Ascending aorta (tissue), 2 donors: ENCODE data around the gene CTIF. TPM values are rescaled to one million over a fixed set of nuclear protein-coding genes. Genes with fewer than 3 reads are reported as not detected.

Experiments used
- DNase-seq, 2 donors: peaks; one replicate each; pipeline ENCODE4 v3.0.0-alpha.2; 2019; ENCODE audit warnings: low spot score in 2 of 2
- H3K27ac ChIP-seq, 2 donors: fragments of 200-600 bp; sonication (generic); one replicate each; pipeline ENCODE4 v1.5.1; 2016 to 2017; ENCODE audit warnings: mild to moderate bottlenecking in 1 of 2
- H3K27me3 ChIP-seq: fragments of 200-600 bp; sonication (generic); one replicate; pipeline ENCODE4 v1.5.1; 2017
- H3K36me3 ChIP-seq, 2 donors: fragments of 200-600 bp; sonication (generic); one replicate each; pipeline ENCODE4 v1.5.1; 2016
- H3K4me1 ChIP-seq, 2 donors: fragments of 200-600 bp; sonication (generic); one replicate each; pipeline ENCODE4 v1.5.1; 2016 to 2017; ENCODE audit warnings: mild to moderate bottlenecking in 1 of 2
- H3K4me3 ChIP-seq, 2 donors: fragments of 200-600 bp; sonication (generic); one replicate each; pipeline ENCODE4 v1.5.1; 2016 to 2017; ENCODE audit warnings: mild to moderate bottlenecking in 1 of 2
- H3K9me3 ChIP-seq, 2 donors: fragments of 200-600 bp; sonication (generic); one replicate each; pipeline ENCODE4 v1.5.1; 2016
- intact Hi-C: fragments of 100-400 bp; cut with DNase I; formaldehyde crosslinking; loops from one replicate; pipeline ENCODE4 v1.15.1; 2023
- total RNA-seq: library from RNA; depleted of rRNA; stranded (reverse); fragments of >200 nt; gene quantifications from one replicate; pipeline ENCODE4 v1.1.0, GENCODE V29; 2016
- TF ChIP-seq, protein P1 (sequence below), 3 experiments: fragments of 200-600 bp in 2 of 3; fragments of 450-650 bp in 1 of 3; sonication (generic) in 2 of 3; IDR thresholded peaks; one replicate each; pipeline ENCODE4 v1.5.1; 2016 to 2019; ENCODE audit warnings: antibody characterized with exemption in 3 of 3, mild to moderate bottlenecking in 1 of 3, moderate library complexity in 1 of 3

The CTIF gene
- total RNA-seq, 1 donor from 2014 or later: 55.3 TPM

DNA sequence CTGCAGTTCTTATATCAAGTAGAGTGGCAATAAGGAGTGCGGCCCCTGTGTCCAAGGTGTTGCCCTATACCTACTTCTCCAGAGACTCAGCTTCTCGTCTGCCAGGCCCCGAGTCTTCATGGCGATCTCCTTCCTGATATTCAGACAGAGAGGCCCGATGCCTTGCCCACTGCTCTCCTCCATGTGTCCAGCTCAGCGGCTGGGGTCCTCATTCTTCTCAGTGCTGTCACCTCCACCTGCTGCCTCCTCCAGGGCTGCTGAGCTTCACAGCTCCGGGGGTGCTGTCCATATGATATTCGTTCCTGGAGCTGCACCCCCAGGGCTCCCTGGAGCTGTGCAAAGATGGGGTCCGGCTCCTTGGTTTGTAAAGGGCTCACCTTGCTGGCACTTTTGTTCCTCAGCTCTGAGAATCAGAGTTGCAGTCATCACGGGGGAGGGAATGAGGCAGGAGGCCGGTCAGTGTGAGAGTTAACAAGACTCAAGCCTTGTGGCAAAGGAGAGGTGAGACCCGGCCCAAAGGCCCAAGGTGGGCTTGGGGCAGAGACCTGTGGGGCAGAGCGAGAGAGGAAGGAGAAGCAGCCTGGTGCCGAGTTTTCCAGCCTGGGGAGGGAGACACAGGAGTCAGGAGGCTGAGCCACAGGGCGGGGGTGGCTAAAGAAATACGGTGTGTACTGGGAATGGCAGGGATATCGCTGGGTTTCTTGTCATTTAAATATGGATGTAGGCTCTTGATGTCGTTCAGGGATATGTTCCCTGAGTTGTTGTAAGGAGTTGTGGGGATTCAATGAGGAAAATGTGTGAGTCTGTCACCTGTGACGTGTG lies 120.6 kb downstream of the CTIF start:
- no peaks in the 10 kb centered on the region for H3K36me3 ChIP-seq

GRCh38 chr18:48660346-48661228 lies 121.8 kb downstream of the CTIF start:
- TF ChIP-seq, protein P1, sequence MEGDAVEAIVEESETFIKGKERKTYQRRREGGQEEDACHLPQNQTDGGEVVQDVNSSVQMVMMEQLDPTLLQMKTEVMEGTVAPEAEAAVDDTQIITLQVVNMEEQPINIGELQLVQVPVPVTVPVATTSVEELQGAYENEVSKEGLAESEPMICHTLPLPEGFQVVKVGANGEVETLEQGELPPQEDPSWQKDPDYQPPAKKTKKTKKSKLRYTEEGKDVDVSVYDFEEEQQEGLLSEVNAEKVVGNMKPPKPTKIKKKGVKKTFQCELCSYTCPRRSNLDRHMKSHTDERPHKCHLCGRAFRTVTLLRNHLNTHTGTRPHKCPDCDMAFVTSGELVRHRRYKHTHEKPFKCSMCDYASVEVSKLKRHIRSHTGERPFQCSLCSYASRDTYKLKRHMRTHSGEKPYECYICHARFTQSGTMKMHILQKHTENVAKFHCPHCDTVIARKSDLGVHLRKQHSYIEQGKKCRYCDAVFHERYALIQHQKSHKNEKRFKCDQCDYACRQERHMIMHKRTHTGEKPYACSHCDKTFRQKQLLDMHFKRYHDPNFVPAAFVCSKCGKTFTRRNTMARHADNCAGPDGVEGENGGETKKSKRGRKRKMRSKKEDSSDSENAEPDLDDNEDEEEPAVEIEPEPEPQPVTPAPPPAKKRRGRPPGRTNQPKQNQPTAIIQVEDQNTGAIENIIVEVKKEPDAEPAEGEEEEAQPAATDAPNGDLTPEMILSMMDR (IDR thresholded peaks at IDR 0.05): no peak
- Histone ChIP-seq H3K4me3 (no peak overlapping the region), H3K27me3 (no peaks in the 10 kb centered on the region), H3K27ac (peak overlapping the region in 1 of 2 donors; percentile 16), H3K36me3 (peaks cover 0 to 6% of the 10 kb centered on the region in 2 donors), H3K4me1 (peaks cover 0 to 6% of the 10 kb centered on the region in 2 donors), H3K9me3 (no peaks in the 10 kb centered on the region)
- DNase-seq: no peak
- intact Hi-C loops: loop anchor here (10.0 kb wide), 1 partner anchor 636 kb away; no protein-coding TSS in a partner anchor

More for the DNA sequence above, 120.6 kb downstream of the CTIF start:
- Histone ChIP-seq H3K9me3 (no peaks in the 10 kb centered on the region), H3K27me3 (no peaks in the 10 kb centered on the region), H3K4me1 (peaks cover 0 to 6% of the 10 kb centered on the region in 2 donors), H3K4me3 (no peak overlapping the region), H3K27ac (no peak overlapping the region)
- no peak for DNase-seq
- intact Hi-C loops: loop anchor here (10.0 kb wide), 1 partner anchor 635 kb away; no protein-coding TSS in a partner anchor
- TF ChIP-seq, protein P1 (IDR thresholded peaks at IDR 0.05): no peak

DNA sequence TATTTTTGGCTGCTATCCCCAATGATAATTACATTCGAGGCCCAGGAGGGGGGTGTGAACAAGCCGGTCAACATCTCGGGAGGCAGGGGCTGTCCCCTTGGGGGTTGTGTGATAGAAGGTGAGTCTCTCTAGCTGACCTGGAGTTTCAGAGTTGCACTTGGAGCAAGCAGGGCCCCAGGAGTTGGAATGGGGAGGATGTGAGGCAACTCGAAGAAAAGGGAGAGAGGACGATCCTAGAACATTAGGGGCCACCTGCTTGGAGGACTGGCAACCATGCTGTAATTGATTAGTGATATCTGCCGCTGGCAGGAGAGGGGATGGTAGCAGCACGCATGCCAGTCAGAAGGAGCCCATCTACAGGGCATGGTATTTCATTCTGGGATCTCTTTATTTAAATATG lies 122.6 kb downstream of the CTIF start:
- DNase-seq: peak in 1 of 2 donors; percentile 30
- H3K4me3 ChIP-seq: no peak overlapping the region
- TF ChIP-seq, protein P1 (IDR thresholded peaks at IDR 0.05): no peak
- H3K27me3 ChIP-seq: no peaks in the 10 kb centered on the region
- no peaks in the 10 kb centered on the region for H3K9me3 ChIP-seq
- H3K27ac ChIP-seq: no peak overlapping the region
- H3K4me1 ChIP-seq: peaks cover 0 to 6% of the 10 kb centered on the region in 2 donors
- intact Hi-C loops: loop anchor here (10.0 kb wide), 1 partner anchor 637 kb away; no protein-coding TSS in a partner anchor
- peaks cover 0 to 12% of the 10 kb centered on the region in 2 donors for H3K36me3 ChIP-seq

- Histone ChIP-seq H3K27ac (no peak overlapping the region), H3K27me3 (no peaks in the 10 kb centered on the region), H3K4me1 (peaks cover 0 to 6% of the 10 kb centered on the region in 2 donors), H3K9me3 (no peaks in the 10 kb centered on the region), H3K36me3 (peaks cover 0 to 12% of the 10 kb centered on the region in 2 donors), H3K4me3 (no peak overlapping the region)
- DNase-seq: peak in 1 of 2 donors; percentile 64
- intact Hi-C loops: loop anchor here (10.0 kb wide), 1 partner anchor 637 kb away; no protein-coding TSS in a partner anchor
- TF ChIP-seq, protein P1 (IDR thresholded peaks at IDR 0.05): no peak
These were observed 123.3 kb downstream of the CTIF start for GRCh38 chr18:48662011-48662661.
